ENCODE measurements around the gene RSAD2. TPM values are rescaled to one million over a fixed set of nuclear protein-coding genes. Genes with fewer than 3 reads are reported as not detected.
"Not testable (repeated sequence)": the region's sequence is repeated elsewhere in the genome, so short reads cannot be mapped to it uniquely, and the experiment has no call there.

Gene RSAD2
- total and polyA plus RNA-seq, 12 donors = 1.6 to 16.1 (median 5.4) TPM

DNA sequence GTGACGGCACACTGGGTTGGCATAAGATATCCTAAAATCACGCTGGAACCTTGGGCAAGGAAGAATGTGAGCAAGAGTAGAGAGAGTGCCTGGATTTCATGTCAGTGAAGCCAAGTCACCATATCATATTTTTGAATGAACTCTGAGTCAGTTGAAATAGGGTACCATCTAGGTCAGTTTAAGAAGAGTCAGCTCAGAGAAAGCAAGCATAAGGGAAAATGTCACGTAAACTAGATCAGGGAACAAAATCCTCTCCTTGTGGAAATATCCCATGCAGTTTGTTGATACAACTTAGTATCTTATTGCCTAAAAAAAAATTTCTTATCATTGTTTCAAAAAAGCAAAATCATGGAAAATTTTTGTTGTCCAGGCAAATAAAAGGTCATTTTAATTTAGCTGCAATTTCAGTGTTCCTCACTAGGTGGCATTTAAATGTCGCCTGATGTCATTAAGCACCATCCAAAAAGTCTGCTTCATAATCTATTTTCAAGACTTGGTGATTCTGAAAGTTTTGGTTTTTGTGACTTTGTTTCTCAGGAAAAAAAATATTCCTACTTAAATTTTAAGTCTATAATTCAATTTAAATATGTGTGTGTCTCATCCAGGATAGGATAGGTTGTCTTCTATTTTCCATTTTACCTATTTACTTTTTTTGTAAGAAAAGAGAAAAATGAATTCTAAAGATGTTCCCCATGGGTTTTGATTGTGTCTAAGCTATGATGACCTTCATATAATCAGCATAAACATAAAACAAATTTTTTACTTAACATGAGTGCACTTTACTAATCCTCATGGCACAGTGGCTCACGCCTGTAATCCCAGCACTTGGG is 19.6 kb downstream of the RSAD2 start:
- TF ChIP-seq, protein P1, sequence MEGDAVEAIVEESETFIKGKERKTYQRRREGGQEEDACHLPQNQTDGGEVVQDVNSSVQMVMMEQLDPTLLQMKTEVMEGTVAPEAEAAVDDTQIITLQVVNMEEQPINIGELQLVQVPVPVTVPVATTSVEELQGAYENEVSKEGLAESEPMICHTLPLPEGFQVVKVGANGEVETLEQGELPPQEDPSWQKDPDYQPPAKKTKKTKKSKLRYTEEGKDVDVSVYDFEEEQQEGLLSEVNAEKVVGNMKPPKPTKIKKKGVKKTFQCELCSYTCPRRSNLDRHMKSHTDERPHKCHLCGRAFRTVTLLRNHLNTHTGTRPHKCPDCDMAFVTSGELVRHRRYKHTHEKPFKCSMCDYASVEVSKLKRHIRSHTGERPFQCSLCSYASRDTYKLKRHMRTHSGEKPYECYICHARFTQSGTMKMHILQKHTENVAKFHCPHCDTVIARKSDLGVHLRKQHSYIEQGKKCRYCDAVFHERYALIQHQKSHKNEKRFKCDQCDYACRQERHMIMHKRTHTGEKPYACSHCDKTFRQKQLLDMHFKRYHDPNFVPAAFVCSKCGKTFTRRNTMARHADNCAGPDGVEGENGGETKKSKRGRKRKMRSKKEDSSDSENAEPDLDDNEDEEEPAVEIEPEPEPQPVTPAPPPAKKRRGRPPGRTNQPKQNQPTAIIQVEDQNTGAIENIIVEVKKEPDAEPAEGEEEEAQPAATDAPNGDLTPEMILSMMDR (IDR thresholded peaks at IDR 0.05) = peak; percentile 48 to 82 (median 76)
- Histone ChIP-seq H3K4me3 (no peak overlapping the region), H3K27ac (peak overlapping the region in 3 of 10 donors; percentile 2 to 23 (median 11)), H3K36me3 (peaks cover 0 to 56% (median 0%) of the 10 kb centered on the region in 9 donors), H3K4me1 (peaks cover 0 to 14% (median 0%) of the 10 kb centered on the region in 9 donors), H3K9me3 (peaks cover 0 to 8% (median 0%) of the 10 kb centered on the region in 11 donors), H3K27me3 (no peaks in the 10 kb centered on the region)
- intact Hi-C loops (cut with DNase I) = loop anchor here (1.0 to 5.0 kb wide), 4 partner anchors 130 to 148 kb away; no protein-coding TSS in a partner anchor
- DNase-seq (no peak), ATAC-seq (peak in 6 of 8 donors; percentile 18 to 81 (median 64))
- WGBS, 2 donors = 69 to 75% methylated on average over 5 of the region's 5 CpGs

DNA sequence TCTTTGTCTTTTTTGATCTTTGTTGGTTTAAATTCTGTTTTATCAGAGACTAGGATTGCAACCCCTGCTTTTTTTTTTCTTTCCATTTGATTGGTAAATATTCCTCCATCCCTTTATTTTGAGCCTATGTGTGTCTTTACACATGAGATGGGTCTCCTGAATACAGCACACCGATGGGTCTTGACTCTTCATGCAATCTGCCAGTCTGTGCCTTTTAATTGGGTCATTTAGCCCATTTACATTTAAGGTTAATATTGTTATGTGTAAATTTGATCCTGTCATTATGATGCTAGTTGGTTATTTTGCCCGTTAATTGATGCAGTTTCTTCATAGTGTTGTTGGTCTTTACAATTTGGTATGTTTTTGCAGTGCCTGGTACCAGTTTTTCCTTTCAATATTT is 25.0 kb downstream of the RSAD2 start:
- intact Hi-C loops (cut with DNase I); H3K36me3 ChIP-seq; H3K4me3 ChIP-seq; H3K4me1 ChIP-seq; H3K27ac ChIP-seq; DNase-seq; ATAC-seq; H3K27me3 ChIP-seq: not testable (repeated sequence)
- H3K9me3 ChIP-seq = peaks cover 0 to 11% (median 0%) of the 10 kb centered on the region in 11 donors
- WGBS, 2 donors = 95 to 96% methylated on average over 2 of the region's 2 CpGs

DNA sequence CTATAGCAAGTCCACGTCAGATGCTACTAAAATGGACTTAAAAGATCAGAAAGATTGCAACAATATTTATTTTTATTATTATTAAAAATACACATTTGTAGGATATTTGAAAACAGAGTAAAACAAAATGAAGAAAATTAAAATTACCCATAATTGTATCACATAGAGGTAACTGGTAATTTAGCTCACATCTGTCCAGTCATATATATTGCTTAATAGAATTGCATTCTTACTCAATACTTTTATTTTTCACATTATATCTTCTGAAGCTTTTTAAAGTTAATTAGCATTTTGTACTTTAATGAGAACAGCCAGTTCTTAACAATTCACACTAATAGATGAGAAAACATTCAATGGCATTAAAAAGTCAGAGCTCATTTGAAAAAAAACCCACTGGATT is 28.1 kb downstream of the RSAD2 start:
- H3K36me3 ChIP-seq = no peaks in the 10 kb centered on the region
- TF ChIP-seq, protein P1 (IDR thresholded peaks at IDR 0.05) = no peak
- H3K4me3 ChIP-seq = no peak overlapping the region
- H3K27me3 ChIP-seq = no peaks in the 10 kb centered on the region
- intact Hi-C loops (cut with DNase I) = no loop called here
- ATAC-seq = no peak
- no peak for DNase-seq
- 98 to 100% methylated on average over 1 of the region's 1 CpG for whole genome bisulfite sequencing, 2 donors
- H3K9me3 ChIP-seq = peaks cover 0 to 11% (median 0%) of the 10 kb centered on the region in 11 donors
- H3K4me1 ChIP-seq = peaks cover 0 to 12% (median 0%) of the 10 kb centered on the region in 9 donors
- no peak overlapping the region for H3K27ac ChIP-seq

DNA sequence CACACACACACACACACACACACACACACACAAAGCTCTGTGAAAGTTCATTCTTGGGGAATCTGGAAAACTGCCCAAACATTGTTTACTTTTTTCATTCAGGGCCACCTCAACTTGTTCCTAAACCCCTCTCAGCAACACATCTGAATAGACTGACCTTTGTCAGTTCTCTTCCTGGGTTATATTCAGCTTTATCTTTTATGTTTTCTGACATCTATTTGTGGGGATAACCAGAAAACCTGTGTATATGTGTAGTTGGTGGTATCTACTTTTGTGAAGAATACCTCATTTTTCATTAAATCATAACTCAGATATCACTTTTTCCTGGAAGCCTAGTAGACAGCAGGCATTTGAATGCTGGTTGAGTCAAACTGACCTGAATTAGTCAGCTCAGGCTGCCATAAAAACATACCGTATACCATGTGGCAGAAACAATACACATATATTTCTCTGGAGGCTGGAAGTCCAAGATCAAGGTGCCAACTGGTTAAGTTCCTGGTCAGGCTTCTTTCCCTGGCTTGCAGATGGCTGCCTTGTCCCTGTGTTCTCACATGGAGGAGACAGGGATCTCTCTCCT is 28.7 kb downstream of the RSAD2 start:
- Histone ChIP-seq H3K9me3 (peaks cover 0 to 11% (median 0%) of the 10 kb centered on the region in 11 donors), H3K36me3 (no peaks in the 10 kb centered on the region), H3K4me1 (peaks cover 0 to 15% (median 0%) of the 10 kb centered on the region in 9 donors), H3K27ac (no peak overlapping the region), H3K27me3 (no peaks in the 10 kb centered on the region), H3K4me3 (no peak overlapping the region)
- 88 to 94% methylated on average over 1 of the region's 1 CpG for WGBS, 2 donors
- TF ChIP-seq, protein P1 (IDR thresholded peaks at IDR 0.05) = no peak
- ATAC-seq = no peak
- intact Hi-C loops (cut with DNase I) = no loop called here
- no peak for DNase-seq
